Keratinocyte (primary cell): ENCODE measurements around the gene PRKAA1. TPM values are rescaled to one million over a fixed set of nuclear protein-coding genes. Genes with fewer than 3 reads are reported as not detected.

Experiments used
- polyA plus RNA-seq, 5 experiments: library from polyadenylated mRNA; depleted of rRNA in 3 of 5; stranded (reverse) in 3 of 5; stranded (forward) in 1 of 5; unstranded in 1 of 5; fragments of >200 nt; gene quantifications; 1 replicate in 1 of 5; 2 replicates in 3 of 5; 3 replicates in 1 of 5; pipeline versions ENCODE4 v1.2.1 to v1.2.3, GENCODE V29; 2011 to 2012; ENCODE audit warnings: missing spikeins in 2 of 5, low read depth in 1 of 5, low replicate concordance in 1 of 5
- small RNA-seq, 3 experiments: library from RNA; depleted of rRNA; stranded (forward); fragments of <200 nt; gene quantifications; one replicate each; pipeline ENCODE3, GENCODE V24; 2012; ENCODE audit warnings: low read depth in 3 of 3, low replicate concordance in 1 of 3; ENCODE audit not compliant: insufficient read length in 3 of 3

PRKAA1 gene
- polyA plus RNA-seq, 1 donor (not counting 4 experiments of a cell fraction or from before 2014, with no cell fraction given) = 59.3 TPM

Small RNAs within 50 kb of the gene (small RNA-seq; reads per million reads assigned to genes)
- gene RF00191 = 0 reads per million in 3 experiments
- 13.0 to 893 (median 14.3) reads per million in 3 experiments for gene SNORD72

Other genes starting within 250 kb of the PRKAA1 start
- 7.5 to 12.2 TPM (median 9.5 TPM) in 3 replicates for gene PTGER4, start 118.5 kb downstream of the PRKAA1 start, polyA plus RNA-seq
- 3.6 to 7.1 TPM (median 3.7 TPM) in 3 replicates for gene TTC33, start 42.4 kb downstream of the PRKAA1 start, polyA plus RNA-seq
- gene RPL37, start 36.8 kb upstream of the PRKAA1 start, polyA plus RNA-seq = 987 to 3,530 TPM (median 3,448 TPM) in 3 replicates
- 4.3 to 5.1 TPM (median 4.4 TPM) in 3 replicates for gene CARD6, start 43.0 kb upstream of the PRKAA1 start, polyA plus RNA-seq
- not detected in 3 replicates for gene C7, start 111.1 kb upstream of the PRKAA1 start, polyA plus RNA-seq